Neural cell (in vitro differentiated cells): ENCODE measurements around the gene JAG2. TPM values are rescaled to one million over a fixed set of nuclear protein-coding genes. Genes with fewer than 3 reads are reported as not detected.

Experiments
- H2AFZ ChIP-seq: fragments of 200-600, 300-800 bp; sonication (generic), shearing (Covaris generic); 2 replicates; pipeline ENCODE4 v1.6.0; 2014; ENCODE audit warnings: low read depth, mild to moderate bottlenecking, antibody characterized with exemption, low read length, moderate library complexity
- H3F3A ChIP-seq: fragments of 200-600 bp; shearing (Covaris generic); 2 replicates; pipeline ENCODE4 v1.6.1; 2016; ENCODE audit warnings: mild to moderate bottlenecking, moderate library complexity, mixed read lengths, antibody characterized with exemption, low read length; ENCODE audit not compliant: insufficient read depth, poor library complexity, severe bottlenecking
- H3K27ac ChIP-seq: fragments of 200-600, 300-800 bp; sonication (generic), shearing (Covaris generic); 2 replicates; pipeline ENCODE4 v1.5.1; 2014; ENCODE audit warnings: mild to moderate bottlenecking, low read length, moderate library complexity
- H3K27me3 ChIP-seq: fragments of 300-800, 200-600 bp; sonication (generic), shearing (Covaris generic); 2 replicates; pipeline ENCODE4 v1.6.0; 2014; ENCODE audit warnings: mild to moderate bottlenecking, low read depth, low read length, moderate library complexity; ENCODE audit not compliant: insufficient read depth
- H3K36me3 ChIP-seq: fragments of 300-800, 200-600 bp; sonication (generic), shearing (Covaris generic); 2 replicates; pipeline ENCODE4 v1.5.1; 2014; ENCODE audit warnings: mild to moderate bottlenecking, antibody characterized with exemption, low read length, moderate library complexity; ENCODE audit not compliant: insufficient read depth
- H3K4me2 ChIP-seq: fragments of 300-800, 200-600 bp; sonication (generic), shearing (Covaris generic); 2 replicates; pipeline ENCODE4 v1.6.0; 2014; ENCODE audit warnings: mild to moderate bottlenecking, low read length
- H3K4me3 ChIP-seq: fragments of 300-800, 200-600 bp; sonication (generic), shearing (Covaris generic); 2 replicates; pipeline ENCODE4 v1.5.1; 2014; ENCODE audit warnings: mild to moderate bottlenecking, low read length, moderate library complexity
- H3K79me2 ChIP-seq: fragments of 200-600 bp; shearing (Covaris generic); replicated peaks from 2 replicates; pipeline ENCODE4 v1.6.0; 2014; ENCODE audit warnings: mild to moderate bottlenecking, low read length, moderate library complexity; ENCODE audit not compliant: insufficient read depth
- H3K9ac ChIP-seq: fragments of 300-800, 200-600 bp; sonication (generic), shearing (Covaris generic); 2 replicates; pipeline ENCODE4 v1.6.1; 2016; ENCODE audit warnings: mild to moderate bottlenecking, low read length, mixed read lengths
- H3K9me2 ChIP-seq: fragments of 200-600 bp; shearing (Covaris generic); 2 replicates; pipeline ENCODE4 v1.6.1; 2016; ENCODE audit warnings: mild to moderate bottlenecking, low read length, mixed read lengths; ENCODE audit not compliant: insufficient read depth
- H3K9me3 ChIP-seq: fragments of 200-600, 300-800 bp; sonication (generic), shearing (Covaris generic); 2 replicates; pipeline ENCODE4 v1.6.1; 2016; ENCODE audit warnings: mild to moderate bottlenecking, mixed run types, low read length, moderate library complexity, mixed read lengths
- H4K20me1 ChIP-seq: fragments of 200-600 bp; shearing (Covaris generic); 2 replicates; pipeline ENCODE4 v1.6.1; 2016; ENCODE audit warnings: mild to moderate bottlenecking, mixed run types; ENCODE audit not compliant: insufficient read depth
- CTCF ChIP-seq: fragments of 450-650 bp; IDR thresholded peaks from 2 replicates; pipeline ENCODE4 v1.5.1; 2014; ENCODE audit warnings: antibody characterized with exemption, mild to moderate bottlenecking, moderate library complexity; ENCODE audit not compliant: poor library complexity, severe bottlenecking
- EP300 ChIP-seq: fragments of 450-650 bp; conservative IDR thresholded peaks from 2 replicates; pipeline ENCODE4 v1.6.1; 2014; ENCODE audit warnings: antibody characterized with exemption, mild to moderate bottlenecking, moderate library complexity; ENCODE audit not compliant: poor library complexity, severe bottlenecking
- EZH2 ChIP-seq: fragments of 200-600, 300-800 bp; shearing (Covaris generic), sonication (generic); IDR thresholded peaks from 2 replicates; pipeline ENCODE4 v1.6.1; 2014; ENCODE audit warnings: antibody characterized with exemption, low read length, borderline replicate concordance, mild to moderate bottlenecking; ENCODE audit not compliant: insufficient read depth, poor library complexity, severe bottlenecking
- MXI1 ChIP-seq: fragments of 450-650 bp; conservative IDR thresholded peaks from 2 replicates; pipeline ENCODE4 v1.6.1; 2014; ENCODE audit warnings: antibody characterized with exemption, mild to moderate bottlenecking; ENCODE audit not compliant: poor library complexity, severe bottlenecking
- POLR2AphosphoS5 ChIP-seq: IDR thresholded peaks from 2 replicates; pipeline ENCODE4 v1.6.1; 2012
- RAD21 ChIP-seq: fragments of 450-650 bp; conservative IDR thresholded peaks from 2 replicates; pipeline ENCODE4 v1.6.1; 2014; ENCODE audit warnings: antibody characterized with exemption, mild to moderate bottlenecking, moderate library complexity
- REST ChIP-seq: IDR thresholded peaks from 2 replicates; pipeline ENCODE4 v1.6.1; 2012; ENCODE audit warnings: borderline replicate concordance
- SMC3 ChIP-seq: fragments of 450-650 bp; conservative IDR thresholded peaks from 2 replicates; pipeline ENCODE4 v1.6.1; 2014; ENCODE audit warnings: antibody characterized with exemption, mild to moderate bottlenecking, moderate library complexity; ENCODE audit not compliant: poor library complexity
- TAF1 ChIP-seq: IDR thresholded peaks from 2 replicates; pipeline ENCODE4 v1.6.1; 2012; ENCODE audit warnings: low read depth
- polyA plus RNA-seq: library from polyadenylated mRNA; depleted of rRNA; stranded (reverse); fragments of >200 nt; gene quantifications from 2 replicates; pipeline ENCODE4 v1.2.3, GENCODE V29; 2014

Gene JAG2
- polyA plus RNA-seq, 1 donor from 2014 or later: 20.3 TPM

GRCh38 chr14:105155071-105155651 lies 13.4 kb downstream of the JAG2 start:
- Histone ChIP-seq H3K36me3 (no peaks in the 10 kb centered on the region), H3K4me3 (no peak overlapping the region), H3K27ac (no peak overlapping the region), H2AFZ (no peak overlapping the region), H3F3A (no peaks in the 10 kb centered on the region), H3K9ac (no peak overlapping the region), H3K9me3 (no peaks in the 10 kb centered on the region), H3K79me2 (no peaks in the 10 kb centered on the region), H3K27me3 (no peaks in the 10 kb centered on the region), H3K9me2 (no peaks in the 10 kb centered on the region), H4K20me1 (no peaks in the 10 kb centered on the region), H3K4me2 (no peak overlapping the region)
- TF ChIP-seq REST (no peak), TAF1 (no peak), RAD21 (no peak), EZH2 (no peak), CTCF (no peak), POLR2AphosphoS5 (no peak), MXI1 (no peak), EP300 (no peak), SMC3 (no peak)

- H3K36me3 ChIP-seq: no peaks in the 10 kb centered on the region
- H2AFZ ChIP-seq: no peak overlapping the region
- no peaks in the 10 kb centered on the region for H3K9me3 ChIP-seq
- H3K27me3 ChIP-seq: no peaks in the 10 kb centered on the region
- no peaks in the 10 kb centered on the region for H3F3A ChIP-seq
- no peaks in the 10 kb centered on the region for H4K20me1 ChIP-seq
- H3K27ac ChIP-seq: no peak overlapping the region
- no peaks in the 10 kb centered on the region for H3K9me2 ChIP-seq
- H3K4me3 ChIP-seq: no peak overlapping the region
- no peak overlapping the region for H3K4me2 ChIP-seq
- no peaks in the 10 kb centered on the region for H3K79me2 ChIP-seq
- no peak overlapping the region for H3K9ac ChIP-seq
- TF ChIP-seq TAF1: no peak
- TF ChIP-seq MXI1: no peak
- TF ChIP-seq REST: no peak
- TF ChIP-seq EZH2: no peak
- TF ChIP-seq RAD21: no peak
- TF ChIP-seq SMC3: no peak
- TF ChIP-seq POLR2AphosphoS5: no peak
- TF ChIP-seq EP300: no peak
- TF ChIP-seq CTCF: no peak
Measured at GRCh38 chr14:105154476-105154871, 14.1 kb downstream of the JAG2 start.
